ENCODE measurements around the gene TXN2.

The TXN2 gene

GRCh38 chr22:36512991-36513390, 31.6 kb upstream of the TXN2 start:
- Histone ChIP-seq H3K9me2 (ENCODE audit: low read depth, low read length) (no peaks in the 10 kb centered on the region), H3K4me3 (ENCODE audit: low read depth, low read length, poor library complexity, severe bottlenecking) (no peak overlapping the region), H3K27me3 (ENCODE audit: insufficient read depth, low read length) (no peaks in the 10 kb centered on the region), H3K4me1 (ENCODE audit: insufficient read depth, low read length, severe bottlenecking) (no peaks in the 10 kb centered on the region), H3K27ac (ENCODE audit: low read depth, low read length, poor library complexity, severe bottlenecking) (no peak overlapping the region), H3K79me2 (ENCODE audit: insufficient read depth, low read length) (no peaks in the 10 kb centered on the region), H2AFZ (ENCODE audit: low read length) (no peak overlapping the region), H3K9me3 (ENCODE audit: low read length) (no peaks in the 10 kb centered on the region), H3K36me3 (ENCODE audit: insufficient read depth, low read length) (peaks cover 82% of the 10 kb centered on the region), H3K9ac (ENCODE audit: low read length) (no peak overlapping the region), H3K4me2 (ENCODE audit: low read length) (no peak overlapping the region), H3F3A (ENCODE audit: insufficient read depth, low read length) (peaks cover 4% of the 10 kb centered on the region; the same call in 1 of the 2 replicates), H4K20me1 (ENCODE audit: insufficient read depth, low read length) (no peaks in the 10 kb centered on the region)
- TF ChIP-seq EZH2 (IDR thresholded peaks at IDR 0.05; ENCODE audit: borderline replicate concordance, low read length) (no peak), CTCF (IDR thresholded peaks at IDR 0.05; ENCODE audit: low read length) (no peak)

- H3K79me2 ChIP-seq (ENCODE audit: insufficient read depth, low read length), result no peaks in the 10 kb centered on the region
- no peak overlapping the region for H2AFZ ChIP-seq (ENCODE audit: low read length)
- H4K20me1 ChIP-seq (ENCODE audit: insufficient read depth, low read length), result no peaks in the 10 kb centered on the region
- peaks cover 75% of the 10 kb centered on the region for H3K36me3 ChIP-seq (ENCODE audit: insufficient read depth, low read length)
- H3K4me1 ChIP-seq (ENCODE audit: insufficient read depth, low read length, severe bottlenecking), result peaks cover 4% of the 10 kb centered on the region
- no peak overlapping the region for H3K4me3 ChIP-seq (ENCODE audit: low read depth, low read length, poor library complexity, severe bottlenecking)
- no peaks in the 10 kb centered on the region for H3K9me3 ChIP-seq (ENCODE audit: low read length)
- H3K9me2 ChIP-seq (ENCODE audit: low read depth, low read length), result no peaks in the 10 kb centered on the region
- H3F3A ChIP-seq (ENCODE audit: insufficient read depth, low read length), result peaks cover 4% of the 10 kb centered on the region; the same call in 1 of the 2 replicates
- H3K27me3 ChIP-seq (ENCODE audit: insufficient read depth, low read length), result no peaks in the 10 kb centered on the region
- H3K4me2 ChIP-seq (ENCODE audit: low read length), result no peak overlapping the region
- no peak overlapping the region for H3K27ac ChIP-seq (ENCODE audit: low read depth, low read length, poor library complexity, severe bottlenecking)
- TF ChIP-seq CTCF (IDR thresholded peaks at IDR 0.05; ENCODE audit: low read length) (no peak), EZH2 (IDR thresholded peaks at IDR 0.05; ENCODE audit: borderline replicate concordance, low read length) (no peak)
- no peak overlapping the region for H3K9ac ChIP-seq (ENCODE audit: low read length)
Measured at GRCh38 chr22:36512333-36512732, 30.9 kb upstream of the TXN2 start.

GRCh38 chr22:36510966-36511881, 29.8 kb upstream of the TXN2 start:
- Histone ChIP-seq H3K4me2 (ENCODE audit: low read length) (no peak overlapping the region), H3K36me3 (ENCODE audit: insufficient read depth, low read length) (peaks cover 64% of the 10 kb centered on the region), H4K20me1 (ENCODE audit: insufficient read depth, low read length) (no peaks in the 10 kb centered on the region), H3K27me3 (ENCODE audit: insufficient read depth, low read length) (no peaks in the 10 kb centered on the region), H3K27ac (ENCODE audit: low read depth, low read length, poor library complexity, severe bottlenecking) (no peak overlapping the region), H3K4me1 (ENCODE audit: insufficient read depth, low read length, severe bottlenecking) (peaks cover 15% of the 10 kb centered on the region), H3K79me2 (ENCODE audit: insufficient read depth, low read length) (no peaks in the 10 kb centered on the region), H3K9ac (ENCODE audit: low read length) (no peak overlapping the region), H3F3A (ENCODE audit: insufficient read depth, low read length) (peaks cover 4% of the 10 kb centered on the region; the same call in 1 of the 2 replicates), H3K9me3 (ENCODE audit: low read length) (no peaks in the 10 kb centered on the region), H3K9me2 (ENCODE audit: low read depth, low read length) (no peaks in the 10 kb centered on the region), H3K4me3 (ENCODE audit: low read depth, low read length, poor library complexity, severe bottlenecking) (no peak overlapping the region), H2AFZ (ENCODE audit: low read length) (no peak overlapping the region)
- TF ChIP-seq EZH2 (IDR thresholded peaks at IDR 0.05; ENCODE audit: borderline replicate concordance, low read length) (no peak), CTCF (IDR thresholded peaks at IDR 0.05; ENCODE audit: low read length) (peak; percentile 58)

Data from OCI-LY1 (cell line).